Measurements from ENCODE around the gene OGFOD2. TPM values are rescaled to one million over a fixed set of nuclear protein-coding genes. Genes with fewer than 3 reads are reported as not detected.
A peak's percentile ranks its signal among the peaks of the same experiment; 100 is the strongest.

The OGFOD2 gene
- total RNA-seq: 10 to 100 TPM in 6 of 9 donors, 1 to 10 TPM in 3; 4.4 to 17.0 (median 12.7) TPM
- 10 to 100 TPM; 12.7 to 19.7 TPM for polyA plus RNA-seq
- long read RNA-seq, donor 1, transcript OGFOD2-201 (7 exons, 1,780 nt): major isoform, 23 of 38 reads
- long read RNA-seq, donor 1, partial matches to known transcripts: 8 of 38 reads
- long read RNA-seq, donor 1, other reads (novel, unspliced or antisense): 6 of 38 reads
- long read RNA-seq, donor 2, transcript OGFOD2-201 (7 exons, 1,780 nt): major isoform, 62 of 113 reads
- long read RNA-seq, donor 2, transcript OGFOD2-205 (7 exons, 1,488 nt): minor isoform, 5 of 113 reads
- long read RNA-seq, donor 2, partial matches to known transcripts: 6 of 113 reads
- long read RNA-seq, donor 2, other reads (novel, unspliced or antisense): 35 of 113 reads
- long read RNA-seq, donor 3, transcript OGFOD2-201 (7 exons, 1,780 nt): major isoform, 9 of 28 reads
- long read RNA-seq, donor 3, partial matches to known transcripts: 3 of 28 reads
- long read RNA-seq, donor 3, other reads (novel, unspliced or antisense): 7 of 28 reads

GRCh38 chr12:122974892-122975789, at the start of gene OGFOD2:
OGFOD2 (plus strand) TSS chr12:122975244; CDS start chr12:122975252, 8 bp downstream.
- TF ChIP-seq POLR2A (IDR thresholded peaks at IDR 0.05) (no peak), CTCF (IDR thresholded peaks at IDR 0.05) (no peak)
- peak; percentile 92 to 95 (median 93) for DNase-seq
- H3K4me3 ChIP-seq: peak within 1 kb of the TSS; percentile 69 to 100 (median 90)
- H3K36me3 ChIP-seq: peaks cover 0 to 13% (median 0%) of the 10 kb centered on the region in 9 donors
- peak; percentile 90 to 96 (median 94) for ATAC-seq
- 0% methylated on average over 49 to 66 of the region's 66 CpGs for WGBS, 4 donors
- intact Hi-C loops (cut with DNase I): loop anchor here in 4 of 10 donors (2.0 to 5.0 kb wide), 3 partner anchors 177 to 258 kb away; partner anchors contain the start of genes MPHOSPH9 (in 3 of the 4), MTRFR (in 3 of the 4) and PITPNM2 (in 1 of the 4)
- H3K27me3 ChIP-seq: no peaks in the 10 kb centered on the region
- peak within 1 kb of the TSS; percentile 90 to 100 (median 98) for H3K27ac ChIP-seq
- no peaks in the 10 kb centered on the region for H3K9me3 ChIP-seq
- H3K4me1 ChIP-seq: peaks cover 9 to 44% (median 33%) of the 10 kb centered on the region in 12 donors

GRCh38 chr12:122927756-122928403, 47.2 kb upstream of the OGFOD2 start:
- no peaks in the 10 kb centered on the region for H3K9me3 ChIP-seq
- no peaks in the 10 kb centered on the region for H3K27me3 ChIP-seq
- peaks cover 0 to 24% (median 5%) of the 10 kb centered on the region in 9 donors for H3K36me3 ChIP-seq
- no peak for TF ChIP-seq CTCF (IDR thresholded peaks at IDR 0.05)
- TF ChIP-seq POLR2A (IDR thresholded peaks at IDR 0.05): no peak
- intact Hi-C loops (cut with DNase I): no loop called here
- no peak overlapping the region for H3K27ac ChIP-seq
- 88 to 93% (median 92%) methylated on average over 11 of the region's 11 CpGs for WGBS, 4 donors
- no peak for ATAC-seq
- DNase-seq: no peak
- H3K4me3 ChIP-seq: no peak overlapping the region
- no peaks in the 10 kb centered on the region for H3K4me1 ChIP-seq

- Histone ChIP-seq H3K27ac (no peak overlapping the region), H3K27me3 (no peaks in the 10 kb centered on the region), H3K4me1 (no peaks in the 10 kb centered on the region), H3K36me3 (peaks cover 0 to 25% (median 6%) of the 10 kb centered on the region in 9 donors), H3K9me3 (no peaks in the 10 kb centered on the region), H3K4me3 (no peak overlapping the region)
- DNase-seq (no peak), ATAC-seq (no peak)
- 84 to 86% (median 86%) methylated on average over 9 to 12 of the region's 12 CpGs for WGBS, 4 donors
- TF ChIP-seq CTCF (IDR thresholded peaks at IDR 0.05) (no peak), POLR2A (IDR thresholded peaks at IDR 0.05) (no peak)
- intact Hi-C loops (cut with DNase I): no loop called here
Observed at GRCh38 chr12:122928404-122929147, 46.5 kb upstream of the OGFOD2 start.

Measured in heart left ventricle (tissue), 16 donors.